ENCODE results near the gene MRPS27.

DNA sequence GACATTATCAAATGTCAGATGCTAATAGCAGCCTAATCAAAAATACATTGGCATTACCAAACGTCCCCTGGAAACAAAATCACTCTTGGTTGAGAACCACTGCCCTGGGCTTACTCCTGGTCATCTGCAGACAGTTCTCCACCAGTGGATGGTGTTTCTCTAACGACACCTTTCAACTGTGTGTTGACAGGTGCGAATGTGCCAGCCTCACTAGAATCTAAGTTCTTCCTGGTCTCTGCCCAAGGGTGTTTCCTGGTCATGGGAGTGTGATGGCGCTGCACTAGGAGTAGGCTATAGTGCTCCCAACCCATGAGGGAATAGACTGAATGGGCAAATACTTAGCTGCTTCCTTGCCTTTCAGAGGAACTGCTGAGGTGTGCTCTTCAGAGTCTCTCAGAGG lies 105.9 kb downstream of the MRPS27 start:
- TF ChIP-seq, protein P1, sequence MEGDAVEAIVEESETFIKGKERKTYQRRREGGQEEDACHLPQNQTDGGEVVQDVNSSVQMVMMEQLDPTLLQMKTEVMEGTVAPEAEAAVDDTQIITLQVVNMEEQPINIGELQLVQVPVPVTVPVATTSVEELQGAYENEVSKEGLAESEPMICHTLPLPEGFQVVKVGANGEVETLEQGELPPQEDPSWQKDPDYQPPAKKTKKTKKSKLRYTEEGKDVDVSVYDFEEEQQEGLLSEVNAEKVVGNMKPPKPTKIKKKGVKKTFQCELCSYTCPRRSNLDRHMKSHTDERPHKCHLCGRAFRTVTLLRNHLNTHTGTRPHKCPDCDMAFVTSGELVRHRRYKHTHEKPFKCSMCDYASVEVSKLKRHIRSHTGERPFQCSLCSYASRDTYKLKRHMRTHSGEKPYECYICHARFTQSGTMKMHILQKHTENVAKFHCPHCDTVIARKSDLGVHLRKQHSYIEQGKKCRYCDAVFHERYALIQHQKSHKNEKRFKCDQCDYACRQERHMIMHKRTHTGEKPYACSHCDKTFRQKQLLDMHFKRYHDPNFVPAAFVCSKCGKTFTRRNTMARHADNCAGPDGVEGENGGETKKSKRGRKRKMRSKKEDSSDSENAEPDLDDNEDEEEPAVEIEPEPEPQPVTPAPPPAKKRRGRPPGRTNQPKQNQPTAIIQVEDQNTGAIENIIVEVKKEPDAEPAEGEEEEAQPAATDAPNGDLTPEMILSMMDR (IDR thresholded peaks at IDR 0.05), result no peak
- TF ChIP-seq POLR2A (IDR thresholded peaks at IDR 0.05), result no peak
